Natural killer cell (primary cell): ENCODE results near the gene TMEM63B. TPM values are rescaled to one million over a fixed set of nuclear protein-coding genes. Genes with fewer than 3 reads are reported as not detected.

ENCODE experiments used
- ATAC-seq, 3 donors: fragments of 150-1000 bp in 2 of 3; fragments of 200-7000 bp in 1 of 3; cut with Tn5 transposase; 1 replicate in 1 of 3; 2 replicates in 2 of 3; pipeline ENCODE4 v1.10.0; 2021; ENCODE audit warnings: mild to moderate bottlenecking in 2 of 3, moderate library complexity in 2 of 3
- DNase-seq, 2 donors: peaks; one replicate each; pipeline versions ENCODE4 v3.0.0 to v3.0.0-alpha.2; 2013 to 2021; ENCODE audit warnings: mixed read lengths in 1 of 2
- H3K27ac ChIP-seq: one replicate; pipeline ENCODE4 v1.5.1; 2013; ENCODE audit warnings: mild to moderate bottlenecking, low read length
- H3K27me3 ChIP-seq: one replicate; pipeline ENCODE4 v1.6.1; 2013; ENCODE audit warnings: low read length; ENCODE audit not compliant: control insufficient read depth, insufficient read depth
- H3K36me3 ChIP-seq: one replicate; pipeline ENCODE4 v1.6.1; 2013; ENCODE audit warnings: low read length; ENCODE audit not compliant: control insufficient read depth, insufficient read depth
- H3K4me1 ChIP-seq: one replicate; pipeline ENCODE4 v1.6.1; 2013; ENCODE audit warnings: low read length; ENCODE audit not compliant: control insufficient read depth, insufficient read depth
- H3K4me3 ChIP-seq: one replicate; pipeline ENCODE4 v1.5.1; 2013; ENCODE audit warnings: low read length
- H3K9me3 ChIP-seq: one replicate; pipeline ENCODE4 v1.6.1; 2013; ENCODE audit warnings: low read length; ENCODE audit not compliant: control insufficient read depth, insufficient read depth
- H3K27ac Mint-ChIP-seq, 2 donors: one replicate each; pipeline ENCODE4 v1.8.0; 2022; ENCODE audit warnings: mild to moderate bottlenecking in 2 of 2, mixed read lengths in 2 of 2, moderate library complexity in 1 of 2
- H3K27me3 Mint-ChIP-seq, 2 donors: one replicate each; pipeline ENCODE4 v1.8.0; 2022; ENCODE audit warnings: low read depth in 2 of 2, mixed read lengths in 2 of 2
- H3K36me3 Mint-ChIP-seq: one replicate; pipeline ENCODE4 v1.8.0; 2022; ENCODE audit warnings: mixed read lengths
- H3K4me1 Mint-ChIP-seq, 2 donors: one replicate each; pipeline ENCODE4 v1.8.0; 2022; ENCODE audit warnings: mixed read lengths in 2 of 2
- H3K4me3 Mint-ChIP-seq: one replicate; pipeline ENCODE4 v1.8.0; 2022; ENCODE audit warnings: mild to moderate bottlenecking, moderate library complexity, mixed read lengths
- H3K9me3 Mint-ChIP-seq, 2 donors: one replicate each; pipeline ENCODE4 v1.8.0; 2022; ENCODE audit warnings: mixed read lengths in 2 of 2
- CTCF ChIP-seq: fragments of 200-600 bp; IDR thresholded peaks from one replicate; pipeline ENCODE4 v1.8.0; 2022; ENCODE audit warnings: antibody characterized with exemption
- WGBS: methylation state at CpG from one replicate; pipeline ENCODE4 v1.1.7; 2013; ENCODE audit warnings: missing lambda C conversion rate; ENCODE audit not compliant: insufficient coverage; 5-methylcytosine and 5-hydroxymethylcytosine counted together
- intact Hi-C: fragments of 100-400 bp; cut with micrococcal nuclease; formaldehyde crosslinking; loops from one replicate; pipeline ENCODE4 v1.14.2; 2022
- total RNA-seq, 4 donors: library from RNA; stranded (reverse); fragments of 120-200 nt in 1 of 4; gene quantifications; one replicate each; pipeline versions ENCODE4 v1.2.3 to v1.2.4, GENCODE V29; 2013 to 2022

TMEM63B gene
- total RNA-seq, 3 donors from 2014 or later (not counting 1 experiment from before 2014, with no cell fraction given) = 24.7 to 30.8 (median 28.1) TPM

- 76% methylated on average over 3 of the region's 3 CpGs for WGBS
- Histone ChIP-seq H3K27ac (no peak overlapping the region), H3K4me1 (no peaks in the 10 kb centered on the region)
Observed at GRCh38 chr6:44201200-44201599, 73.8 kb downstream of the TMEM63B start.

GRCh38 chr6:44201638-44202303 lies 74.4 kb downstream of the TMEM63B start:
- WGBS = 89% methylated on average over 11 of the region's 11 CpGs
- DNase-seq (no peak), ATAC-seq (no peak)
- Histone ChIP-seq H3K27me3 (no peaks in the 10 kb centered on the region), H3K36me3 (no peaks in the 10 kb centered on the region), H3K4me3 (no peak overlapping the region), H3K4me1 (no peaks in the 10 kb centered on the region), H3K9me3 (no peaks in the 10 kb centered on the region), H3K27ac (no peak overlapping the region)
- no peak for TF ChIP-seq CTCF
- no peak overlapping the region for H3K27ac Mint-ChIP-seq
- no peaks in the 10 kb centered on the region for H3K36me3 Mint-ChIP-seq
- H3K4me1 Mint-ChIP-seq = no peaks in the 10 kb centered on the region
- H3K27me3 Mint-ChIP-seq = peaks cover 0 to 3% of the 10 kb centered on the region in 2 donors
- no peak overlapping the region for H3K4me3 Mint-ChIP-seq
- no peaks in the 10 kb centered on the region for H3K9me3 Mint-ChIP-seq
- intact Hi-C loops = no loop called here

More at GRCh38 chr6:44201200-44201599, 73.8 kb downstream of the TMEM63B start:
- H3K9me3 Mint-ChIP-seq = no peaks in the 10 kb centered on the region
- no peaks in the 10 kb centered on the region for H3K27me3 Mint-ChIP-seq
- TF ChIP-seq CTCF = no peak
- intact Hi-C loops = no loop called here
- no peaks in the 10 kb centered on the region for H3K36me3 ChIP-seq
- DNase-seq = no peak
- H3K4me3 Mint-ChIP-seq = no peak overlapping the region
- no peaks in the 10 kb centered on the region for H3K27me3 ChIP-seq
- H3K4me3 ChIP-seq = no peak overlapping the region
- ATAC-seq = no peak
- no peaks in the 10 kb centered on the region for H3K9me3 ChIP-seq
- no peaks in the 10 kb centered on the region for H3K4me1 Mint-ChIP-seq
- no peaks in the 10 kb centered on the region for H3K36me3 Mint-ChIP-seq
- no peak overlapping the region for H3K27ac Mint-ChIP-seq

GRCh38 chr6:44202332-44202971 lies 75.1 kb downstream of the TMEM63B start:
- no peaks in the 10 kb centered on the region for H3K4me1 Mint-ChIP-seq
- WGBS = 92% methylated on average over 4 of the region's 4 CpGs
- no peaks in the 10 kb centered on the region for H3K9me3 ChIP-seq
- no peaks in the 10 kb centered on the region for H3K4me1 ChIP-seq
- no peak overlapping the region for H3K27ac Mint-ChIP-seq
- DNase-seq (no peak), ATAC-seq (no peak)
- peaks cover 0 to 3% of the 10 kb centered on the region in 2 donors for H3K27me3 Mint-ChIP-seq
- H3K36me3 ChIP-seq = no peaks in the 10 kb centered on the region
- H3K27me3 ChIP-seq = no peaks in the 10 kb centered on the region
- no peaks in the 10 kb centered on the region for H3K36me3 Mint-ChIP-seq
- intact Hi-C loops = no loop called here
- no peaks in the 10 kb centered on the region for H3K9me3 Mint-ChIP-seq
- H3K4me3 Mint-ChIP-seq = no peak overlapping the region
- H3K4me3 ChIP-seq = no peak overlapping the region
- no peak for TF ChIP-seq CTCF
- no peak overlapping the region for H3K27ac ChIP-seq
